ENCODE data around the gene GLS.

The GLS gene

DNA sequence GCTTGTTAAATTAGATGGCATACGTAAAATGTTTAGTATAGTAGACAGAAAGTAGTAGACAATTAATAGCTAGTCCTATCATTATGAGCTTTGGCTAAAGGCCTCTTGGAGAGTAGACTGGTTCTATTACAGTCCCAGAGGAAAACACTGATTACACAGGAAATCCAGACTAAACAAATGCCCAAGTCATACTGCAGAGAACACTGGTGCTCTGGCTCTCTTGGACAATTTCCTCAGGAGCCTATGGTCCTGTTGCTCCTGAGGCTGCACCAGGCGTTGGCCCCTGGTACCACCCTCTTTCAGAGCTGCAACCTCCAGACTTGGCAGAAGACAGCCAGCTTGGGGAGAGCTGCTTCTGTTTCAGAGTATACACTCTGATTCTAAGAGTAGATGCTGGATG, 91.6 kb downstream of the GLS start:
- no peak for TF ChIP-seq EZH2phosphoT487 (IDR thresholded peaks at IDR 0.05; ENCODE audit: borderline replicate concordance)
- no peak for TF ChIP-seq CTCF (conservative IDR thresholded peaks at IDR 0.05; ENCODE audit: low read length)
- H4K20me1 ChIP-seq (ENCODE audit: insufficient read depth, low read length, poor library complexity, severe bottlenecking) = no peaks in the 10 kb centered on the region
- H2AFZ ChIP-seq (ENCODE audit: low read length) = no peak overlapping the region
- peaks cover 10% of the 10 kb centered on the region for H3K4me1 ChIP-seq (ENCODE audit: insufficient read depth, low read length, poor library complexity, severe bottlenecking)
- no peaks in the 10 kb centered on the region for H3F3A ChIP-seq (ENCODE audit: low read depth)
- H3K79me2 ChIP-seq (ENCODE audit: insufficient read depth, low read length) = no peaks in the 10 kb centered on the region
- no peak overlapping the region for H3K4me3 ChIP-seq (ENCODE audit: low read length, poor library complexity, severe bottlenecking)
- H3K9ac ChIP-seq (ENCODE audit: low read depth, low read length, poor library complexity, severe bottlenecking) = no peak overlapping the region
- no peaks in the 10 kb centered on the region for H3K9me3 ChIP-seq (ENCODE audit: insufficient read depth, low read depth, low read length)
- peaks cover 89% of the 10 kb centered on the region for H3K36me3 ChIP-seq (ENCODE audit: insufficient read depth, low read length)
- H3K9me2 ChIP-seq (replicated peaks; ENCODE audit: low read depth, low read length) = no peaks in the 10 kb centered on the region
- H3K4me2 ChIP-seq (ENCODE audit: low read depth, low read length, poor library complexity, severe bottlenecking) = no peak overlapping the region
- H3K27me3 ChIP-seq (ENCODE audit: insufficient read depth, low read length, poor library complexity, severe bottlenecking) = no peaks in the 10 kb centered on the region

- Histone ChIP-seq H3K4me1 (ENCODE audit: insufficient read depth, low read length, poor library complexity, severe bottlenecking) (peaks cover 10% of the 10 kb centered on the region), H3K4me2 (ENCODE audit: low read depth, low read length, poor library complexity, severe bottlenecking) (no peak overlapping the region), H3K9me3 (ENCODE audit: insufficient read depth, low read depth, low read length) (no peaks in the 10 kb centered on the region), H3K36me3 (ENCODE audit: insufficient read depth, low read length) (peaks cover 92% of the 10 kb centered on the region), H3K9me2 (replicated peaks; ENCODE audit: low read depth, low read length) (no peaks in the 10 kb centered on the region), H3K79me2 (ENCODE audit: insufficient read depth, low read length) (no peaks in the 10 kb centered on the region), H3K9ac (ENCODE audit: low read depth, low read length, poor library complexity, severe bottlenecking) (no peak overlapping the region), H2AFZ (ENCODE audit: low read length) (no peak overlapping the region), H3K27me3 (ENCODE audit: insufficient read depth, low read length, poor library complexity, severe bottlenecking) (no peaks in the 10 kb centered on the region), H3F3A (ENCODE audit: low read depth) (no peaks in the 10 kb centered on the region), H4K20me1 (ENCODE audit: insufficient read depth, low read length, poor library complexity, severe bottlenecking) (no peaks in the 10 kb centered on the region), H3K4me3 (ENCODE audit: low read length, poor library complexity, severe bottlenecking) (no peak overlapping the region)
- TF ChIP-seq EZH2phosphoT487 (IDR thresholded peaks at IDR 0.05; ENCODE audit: borderline replicate concordance) (no peak), CTCF (conservative IDR thresholded peaks at IDR 0.05; ENCODE audit: low read length) (no peak)
Measured at GRCh38 chr2:190972846-190973245, 92.2 kb downstream of the GLS start.

DNA sequence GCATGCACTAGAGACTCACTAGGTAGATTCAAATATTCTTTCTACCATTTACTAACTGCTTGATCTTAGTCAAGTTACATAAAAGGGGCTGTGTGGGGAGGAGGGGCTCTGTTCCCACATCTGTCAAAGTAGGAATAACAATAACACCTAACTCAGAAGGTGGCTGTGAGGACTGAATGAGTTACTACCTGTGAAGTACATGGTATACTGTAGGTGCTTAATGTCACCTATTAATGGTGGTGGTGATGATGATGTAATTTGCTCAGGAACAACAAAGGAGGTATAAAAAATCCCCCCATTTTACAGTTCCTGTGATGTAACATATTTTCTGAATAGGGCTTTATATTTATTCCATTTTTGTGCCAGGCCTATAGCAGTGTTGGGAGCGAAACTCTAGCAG, 92.6 kb downstream of the GLS start:
- Histone ChIP-seq H3K4me1 (ENCODE audit: insufficient read depth, low read length, poor library complexity, severe bottlenecking) (peaks cover 11% of the 10 kb centered on the region), H3K36me3 (ENCODE audit: insufficient read depth, low read length) (peaks cover 92% of the 10 kb centered on the region), H2AFZ (ENCODE audit: low read length) (no peak overlapping the region), H3K9me2 (replicated peaks; ENCODE audit: low read depth, low read length) (no peaks in the 10 kb centered on the region), H3K4me3 (ENCODE audit: low read length, poor library complexity, severe bottlenecking) (no peak overlapping the region), H4K20me1 (ENCODE audit: insufficient read depth, low read length, poor library complexity, severe bottlenecking) (no peaks in the 10 kb centered on the region), H3F3A (ENCODE audit: low read depth) (no peaks in the 10 kb centered on the region), H3K79me2 (ENCODE audit: insufficient read depth, low read length) (no peaks in the 10 kb centered on the region), H3K9ac (ENCODE audit: low read depth, low read length, poor library complexity, severe bottlenecking) (no peak overlapping the region), H3K4me2 (ENCODE audit: low read depth, low read length, poor library complexity, severe bottlenecking) (no peak overlapping the region), H3K9me3 (ENCODE audit: insufficient read depth, low read depth, low read length) (no peaks in the 10 kb centered on the region), H3K27me3 (ENCODE audit: insufficient read depth, low read length, poor library complexity, severe bottlenecking) (no peaks in the 10 kb centered on the region)
- TF ChIP-seq EZH2phosphoT487 (IDR thresholded peaks at IDR 0.05; ENCODE audit: borderline replicate concordance) = no peak
- TF ChIP-seq CTCF (conservative IDR thresholded peaks at IDR 0.05; ENCODE audit: low read length) = no peak

All from Loucy (cell line).